ENCODE measurements around the gene GFRA1.

GFRA1 gene

DNA sequence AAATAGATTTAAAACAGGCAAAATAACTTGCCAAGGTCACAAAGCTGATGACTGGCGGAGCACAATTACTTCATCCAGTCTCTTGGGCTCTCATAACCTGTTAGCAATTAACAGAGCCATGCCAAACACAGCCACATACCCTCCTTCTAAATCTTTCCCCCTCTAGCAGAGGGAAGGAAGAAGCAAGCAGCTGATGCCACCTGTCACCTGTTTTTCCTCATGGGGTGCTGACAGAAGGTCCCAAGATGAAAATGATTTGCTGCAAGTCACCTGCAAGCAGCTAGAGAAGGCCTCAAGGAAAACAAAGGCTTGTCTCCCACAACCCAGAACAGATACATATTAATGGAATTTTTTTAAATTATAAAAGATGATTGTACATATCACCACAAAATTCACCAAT lies 117.8 kb downstream of the GFRA1 start:
- peaks cover 3% of the 10 kb centered on the region for H3K9me3 ChIP-seq (ENCODE audit: control insufficient read depth, low read length)
- DNase-seq, result no peak
- H3K27ac ChIP-seq (ENCODE audit: insufficient read depth, low read length, poor library complexity, severe bottlenecking), result no peak overlapping the region
- H3K36me3 ChIP-seq (ENCODE audit: control insufficient read depth, insufficient read depth, low read length), result no peaks in the 10 kb centered on the region
- no peaks in the 10 kb centered on the region for H3K27me3 ChIP-seq (replicated peaks; ENCODE audit: control insufficient read depth, insufficient read depth, low read length, poor library complexity, severe bottlenecking)
- no peak overlapping the region for H3K4me3 ChIP-seq (ENCODE audit: insufficient read depth, low read depth, low read length, poor library complexity, severe bottlenecking)
- H3K4me1 ChIP-seq (ENCODE audit: control insufficient read depth, insufficient read depth, low read length, poor library complexity, severe bottlenecking), result no peaks in the 10 kb centered on the region

- no peak overlapping the region for H3K27ac ChIP-seq (ENCODE audit: insufficient read depth, low read length, poor library complexity, severe bottlenecking)
- no peaks in the 10 kb centered on the region for H3K36me3 ChIP-seq (ENCODE audit: control insufficient read depth, insufficient read depth, low read length)
- DNase-seq, result no peak
- no peaks in the 10 kb centered on the region for H3K4me1 ChIP-seq (ENCODE audit: control insufficient read depth, insufficient read depth, low read length, poor library complexity, severe bottlenecking)
- H3K9me3 ChIP-seq (ENCODE audit: control insufficient read depth, low read length), result peaks cover 3% of the 10 kb centered on the region
- H3K4me3 ChIP-seq (ENCODE audit: insufficient read depth, low read depth, low read length, poor library complexity, severe bottlenecking), result no peak overlapping the region
- no peaks in the 10 kb centered on the region for H3K27me3 ChIP-seq (replicated peaks; ENCODE audit: control insufficient read depth, insufficient read depth, low read length, poor library complexity, severe bottlenecking)
These were observed 118.4 kb downstream of the GFRA1 start for GRCh38 chr10:116154651-116155050.

DNA sequence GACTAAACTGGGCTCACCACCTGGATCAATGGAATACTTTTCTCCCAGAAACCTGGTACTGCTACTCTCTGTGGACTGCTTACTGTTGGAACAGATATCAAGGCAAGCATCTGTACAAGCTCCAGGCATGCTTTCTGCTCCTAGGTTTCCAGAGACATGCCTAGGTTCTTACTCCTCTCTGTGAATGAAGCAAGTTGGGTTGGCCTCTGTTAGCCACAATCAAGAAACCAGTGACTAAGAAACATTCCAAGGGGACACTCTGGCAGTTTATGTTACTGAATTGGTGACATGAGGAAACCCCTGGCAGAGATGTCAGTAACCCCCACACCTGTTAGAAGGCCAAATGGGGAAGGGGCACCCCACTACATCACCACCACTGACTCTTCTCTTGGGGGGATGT lies 121.9 kb downstream of the GFRA1 start:
- Histone ChIP-seq H3K9me3 (ENCODE audit: control insufficient read depth, low read length) (no peaks in the 10 kb centered on the region), H3K4me3 (ENCODE audit: insufficient read depth, low read depth, low read length, poor library complexity, severe bottlenecking) (no peak overlapping the region), H3K4me1 (ENCODE audit: control insufficient read depth, insufficient read depth, low read length, poor library complexity, severe bottlenecking) (no peaks in the 10 kb centered on the region), H3K27ac (ENCODE audit: insufficient read depth, low read length, poor library complexity, severe bottlenecking) (no peak overlapping the region), H3K36me3 (ENCODE audit: control insufficient read depth, insufficient read depth, low read length) (no peaks in the 10 kb centered on the region), H3K27me3 (replicated peaks; ENCODE audit: control insufficient read depth, insufficient read depth, low read length, poor library complexity, severe bottlenecking) (no peaks in the 10 kb centered on the region)
- no peak for DNase-seq

GRCh38 chr10:116150606-116151005 lies 122.4 kb downstream of the GFRA1 start:
- H3K4me3 ChIP-seq (ENCODE audit: insufficient read depth, low read depth, low read length, poor library complexity, severe bottlenecking), result no peak overlapping the region
- no peak overlapping the region for H3K27ac ChIP-seq (ENCODE audit: insufficient read depth, low read length, poor library complexity, severe bottlenecking)
- H3K9me3 ChIP-seq (ENCODE audit: control insufficient read depth, low read length), result no peaks in the 10 kb centered on the region
- H3K27me3 ChIP-seq (replicated peaks; ENCODE audit: control insufficient read depth, insufficient read depth, low read length, poor library complexity, severe bottlenecking), result no peaks in the 10 kb centered on the region
- no peaks in the 10 kb centered on the region for H3K4me1 ChIP-seq (ENCODE audit: control insufficient read depth, insufficient read depth, low read length, poor library complexity, severe bottlenecking)
- H3K36me3 ChIP-seq (ENCODE audit: control insufficient read depth, insufficient read depth, low read length), result no peaks in the 10 kb centered on the region
- no peak for DNase-seq

GRCh38 chr10:116147147-116147905 lies 125.7 kb downstream of the GFRA1 start:
- H3K27me3 ChIP-seq (replicated peaks; ENCODE audit: control insufficient read depth, insufficient read depth, low read length, poor library complexity, severe bottlenecking), result no peaks in the 10 kb centered on the region
- DNase-seq, result no peak
- no peak overlapping the region for H3K4me3 ChIP-seq (ENCODE audit: insufficient read depth, low read depth, low read length, poor library complexity, severe bottlenecking)
- no peaks in the 10 kb centered on the region for H3K36me3 ChIP-seq (ENCODE audit: control insufficient read depth, insufficient read depth, low read length)
- H3K4me1 ChIP-seq (ENCODE audit: control insufficient read depth, insufficient read depth, low read length, poor library complexity, severe bottlenecking), result no peaks in the 10 kb centered on the region
- H3K9me3 ChIP-seq (ENCODE audit: control insufficient read depth, low read length), result no peaks in the 10 kb centered on the region
- H3K27ac ChIP-seq (ENCODE audit: insufficient read depth, low read length, poor library complexity, severe bottlenecking), result no peak overlapping the region

GRCh38 chr10:116146372-116147140 lies 126.5 kb downstream of the GFRA1 start:
- DNase-seq, result no peak

DNA sequence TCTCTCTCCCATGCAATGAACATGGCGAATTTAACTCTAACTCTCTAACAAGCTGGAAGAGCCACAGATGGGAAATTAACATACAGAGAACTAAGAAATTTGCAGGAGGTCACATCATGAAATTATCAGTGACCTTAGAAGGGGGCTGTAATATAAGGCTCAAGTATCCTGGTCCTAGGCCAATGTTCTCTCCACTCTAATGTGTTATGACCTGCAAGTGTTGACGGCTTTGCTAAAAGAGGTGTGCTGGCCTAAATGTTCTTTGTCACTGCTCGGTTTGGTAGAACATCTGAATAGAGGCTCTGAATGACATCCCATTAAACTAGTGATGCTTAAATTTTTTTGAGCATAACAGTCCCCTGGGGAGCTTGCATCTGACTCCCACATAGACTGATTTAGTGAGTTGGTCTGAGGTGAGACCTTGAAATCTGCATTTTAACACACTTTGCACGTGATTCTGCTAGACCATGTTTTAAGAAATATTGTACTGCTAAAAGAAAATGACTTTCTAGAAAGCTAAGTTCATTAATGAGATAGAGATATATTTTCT lies 129.3 kb downstream of the GFRA1 start:
- Histone ChIP-seq H3K27me3 (replicated peaks; ENCODE audit: control insufficient read depth, insufficient read depth, low read length, poor library complexity, severe bottlenecking) (no peaks in the 10 kb centered on the region), H3K4me3 (ENCODE audit: insufficient read depth, low read depth, low read length, poor library complexity, severe bottlenecking) (no peak overlapping the region), H3K4me1 (ENCODE audit: control insufficient read depth, insufficient read depth, low read length, poor library complexity, severe bottlenecking) (no peaks in the 10 kb centered on the region), H3K27ac (ENCODE audit: insufficient read depth, low read length, poor library complexity, severe bottlenecking) (no peak overlapping the region), H3K9me3 (ENCODE audit: control insufficient read depth, low read length) (no peaks in the 10 kb centered on the region), H3K36me3 (ENCODE audit: control insufficient read depth, insufficient read depth, low read length) (no peaks in the 10 kb centered on the region)
- no peak for DNase-seq

More at GRCh38 chr10:116146372-116147140, 126.5 kb downstream of the GFRA1 start:
- Histone ChIP-seq H3K4me3 (ENCODE audit: insufficient read depth, low read depth, low read length, poor library complexity, severe bottlenecking) (no peak overlapping the region), H3K27me3 (replicated peaks; ENCODE audit: control insufficient read depth, insufficient read depth, low read length, poor library complexity, severe bottlenecking) (no peaks in the 10 kb centered on the region), H3K4me1 (ENCODE audit: control insufficient read depth, insufficient read depth, low read length, poor library complexity, severe bottlenecking) (no peaks in the 10 kb centered on the region), H3K27ac (ENCODE audit: insufficient read depth, low read length, poor library complexity, severe bottlenecking) (no peak overlapping the region), H3K9me3 (ENCODE audit: control insufficient read depth, low read length) (no peaks in the 10 kb centered on the region), H3K36me3 (ENCODE audit: control insufficient read depth, insufficient read depth, low read length) (no peaks in the 10 kb centered on the region)

DNA sequence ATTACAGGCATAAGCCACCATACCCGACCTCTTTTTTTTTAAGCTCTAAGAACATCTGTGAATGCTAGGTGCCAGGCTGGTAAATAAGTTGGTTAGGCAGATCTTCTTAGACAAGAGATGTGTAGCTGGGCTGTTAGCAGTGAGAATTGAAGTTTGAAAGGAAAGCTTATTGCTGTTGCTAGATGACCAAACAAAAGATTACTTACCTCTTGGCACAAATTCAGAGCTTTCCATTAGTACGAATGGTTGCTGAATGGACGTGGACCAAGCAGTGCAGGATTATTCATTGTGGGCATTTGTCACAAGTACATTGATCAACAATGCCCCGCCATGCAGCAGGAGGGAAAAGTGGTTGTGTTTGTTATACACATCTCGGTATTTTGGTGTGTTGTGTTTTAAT lies 131.2 kb downstream of the GFRA1 start:
- no peaks in the 10 kb centered on the region for H3K27me3 ChIP-seq (replicated peaks; ENCODE audit: control insufficient read depth, insufficient read depth, low read length, poor library complexity, severe bottlenecking)
- no peak overlapping the region for H3K4me3 ChIP-seq (ENCODE audit: insufficient read depth, low read depth, low read length, poor library complexity, severe bottlenecking)
- no peaks in the 10 kb centered on the region for H3K36me3 ChIP-seq (ENCODE audit: control insufficient read depth, insufficient read depth, low read length)
- H3K27ac ChIP-seq (ENCODE audit: insufficient read depth, low read length, poor library complexity, severe bottlenecking), result no peak overlapping the region
- no peaks in the 10 kb centered on the region for H3K4me1 ChIP-seq (ENCODE audit: control insufficient read depth, insufficient read depth, low read length, poor library complexity, severe bottlenecking)
- no peak for DNase-seq
- H3K9me3 ChIP-seq (ENCODE audit: control insufficient read depth, low read length), result no peaks in the 10 kb centered on the region

- Histone ChIP-seq H3K4me1 (ENCODE audit: control insufficient read depth, insufficient read depth, low read length, poor library complexity, severe bottlenecking) (no peaks in the 10 kb centered on the region), H3K9me3 (ENCODE audit: control insufficient read depth, low read length) (no peaks in the 10 kb centered on the region), H3K27ac (ENCODE audit: insufficient read depth, low read length, poor library complexity, severe bottlenecking) (no peak overlapping the region), H3K36me3 (ENCODE audit: control insufficient read depth, insufficient read depth, low read length) (no peaks in the 10 kb centered on the region), H3K4me3 (ENCODE audit: insufficient read depth, low read depth, low read length, poor library complexity, severe bottlenecking) (no peak overlapping the region), H3K27me3 (replicated peaks; ENCODE audit: control insufficient read depth, insufficient read depth, low read length, poor library complexity, severe bottlenecking) (no peaks in the 10 kb centered on the region)
- DNase-seq, result no peak
These were observed 131.8 kb downstream of the GFRA1 start for GRCh38 chr10:116141246-116141645.

DNA sequence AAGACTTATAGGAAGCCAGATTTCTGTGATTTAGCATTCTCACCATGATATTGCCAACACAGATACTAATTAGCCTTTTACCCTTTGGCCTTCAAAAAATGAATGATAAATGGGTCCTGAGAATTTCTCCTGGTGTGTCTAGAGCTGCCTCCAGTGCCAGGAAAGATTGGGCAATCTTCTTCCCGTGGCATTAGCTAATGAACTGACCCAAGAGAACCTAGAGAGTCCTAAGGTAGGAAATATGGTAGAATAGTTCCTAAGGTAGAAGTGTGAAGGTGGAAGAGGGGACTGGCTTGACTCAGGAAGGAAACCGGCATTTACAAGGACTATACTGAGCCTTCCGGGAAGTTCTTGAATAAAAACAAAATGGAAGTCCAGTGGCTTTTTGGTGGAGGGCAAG lies 133.1 kb downstream of the GFRA1 start:
- no peaks in the 10 kb centered on the region for H3K9me3 ChIP-seq (ENCODE audit: control insufficient read depth, low read length)
- no peak for DNase-seq
- H3K27ac ChIP-seq (ENCODE audit: insufficient read depth, low read length, poor library complexity, severe bottlenecking), result no peak overlapping the region
- H3K36me3 ChIP-seq (ENCODE audit: control insufficient read depth, insufficient read depth, low read length), result no peaks in the 10 kb centered on the region
- no peaks in the 10 kb centered on the region for H3K4me1 ChIP-seq (ENCODE audit: control insufficient read depth, insufficient read depth, low read length, poor library complexity, severe bottlenecking)
- no peaks in the 10 kb centered on the region for H3K27me3 ChIP-seq (replicated peaks; ENCODE audit: control insufficient read depth, insufficient read depth, low read length, poor library complexity, severe bottlenecking)
- H3K4me3 ChIP-seq (ENCODE audit: insufficient read depth, low read depth, low read length, poor library complexity, severe bottlenecking), result no peak overlapping the region

Measured in effector memory CD4-positive, alpha-beta T cell (primary cell).